Neuronal stem cell (in vitro differentiated cells): ENCODE results near the gene MRPL14.
A peak's percentile ranks its signal among the peaks of the same experiment; 100 is the strongest.

ENCODE experiments used
- DNase-seq: peaks from one replicate; pipeline ENCODE4 v3.0.0-alpha.2; 2013; ENCODE audit warnings: low spot score
- H2AFZ ChIP-seq: one replicate; pipeline ENCODE4 v1.6.1; 2013; ENCODE audit warnings: mild to moderate bottlenecking, low read length, inconsistent platforms
- H2AK5ac ChIP-seq: 2 replicates; pipeline ENCODE4 v1.6.1; 2013; ENCODE audit warnings: low read depth, mild to moderate bottlenecking, inconsistent platforms, low read length, moderate library complexity, mixed read lengths
- H2BK120ac ChIP-seq: 2 replicates; pipeline ENCODE4 v1.6.1; 2013; ENCODE audit warnings: low read depth, mild to moderate bottlenecking, inconsistent platforms, low read length, moderate library complexity, mixed read lengths
- H2BK12ac ChIP-seq: one replicate; pipeline ENCODE4 v1.6.1; 2013; ENCODE audit warnings: low read length, inconsistent platforms
- H2BK15ac ChIP-seq: 2 replicates; pipeline ENCODE4 v1.6.1; 2013; ENCODE audit warnings: mild to moderate bottlenecking, low read length, inconsistent platforms, mixed read lengths
- H2BK5ac ChIP-seq: one replicate; pipeline ENCODE4 v1.6.1; 2013; ENCODE audit warnings: inconsistent platforms, mild to moderate bottlenecking, low read length, moderate library complexity
- H3K14ac ChIP-seq: one replicate; pipeline ENCODE4 v1.6.1; 2013; ENCODE audit warnings: low read length, inconsistent platforms
- H3K18ac ChIP-seq: 2 replicates; pipeline ENCODE4 v1.6.1; 2013; ENCODE audit warnings: low read length, inconsistent platforms
- H3K23ac ChIP-seq: 2 replicates; pipeline ENCODE4 v1.6.1; 2013; ENCODE audit warnings: low read depth, mild to moderate bottlenecking, mixed read lengths, low read length, inconsistent platforms; ENCODE audit not compliant: poor library complexity
- H3K27ac ChIP-seq: replicated peaks from 3 replicates; pipeline ENCODE4 v1.5.1; 2013; ENCODE audit warnings: low read length, inconsistent platforms
- H3K27me3 ChIP-seq, 3 experiments: 2 replicates each; pipeline ENCODE4 v1.6.1; 2013; ENCODE audit warnings: low read length in 3 of 3, mild to moderate bottlenecking in 2 of 3, inconsistent platforms in 1 of 3, low read depth in 1 of 3, mixed read lengths in 1 of 3, moderate library complexity in 1 of 3; ENCODE audit not compliant: control insufficient read depth in 3 of 3, insufficient read depth in 3 of 3
- H3K36me3 ChIP-seq, 2 donors: replicated peaks in 1 of 2; 2 replicates each; pipeline ENCODE4 v1.6.1; 2013; ENCODE audit warnings: low read length in 2 of 2; ENCODE audit not compliant: control insufficient read depth in 2 of 2, insufficient read depth in 2 of 2
- H3K4ac ChIP-seq: 2 replicates; pipeline ENCODE4 v1.6.1; 2013; ENCODE audit warnings: inconsistent platforms, mild to moderate bottlenecking, low read length, moderate library complexity
- H3K4me1 ChIP-seq, 2 donors: 1 replicate in 1 of 2; 2 replicates in 1 of 2; pipeline ENCODE4 v1.6.1; 2013; ENCODE audit warnings: low read length in 2 of 2, low read depth in 1 of 2; ENCODE audit not compliant: control insufficient read depth in 2 of 2, insufficient read depth in 1 of 2
- H3K4me2 ChIP-seq: one replicate; pipeline ENCODE4 v1.6.1; 2013; ENCODE audit warnings: mild to moderate bottlenecking, low read length, inconsistent platforms; ENCODE audit not compliant: insufficient read depth, poor library complexity, severe bottlenecking
- H3K4me3 ChIP-seq, 2 donors: 2 replicates each; pipeline ENCODE4 v1.5.1; 2013; ENCODE audit warnings: low read length in 2 of 2, mild to moderate bottlenecking in 2 of 2, inconsistent platforms in 1 of 2, moderate library complexity in 1 of 2
- H3K79me1 ChIP-seq: one replicate; pipeline ENCODE4 v1.6.1; 2013; ENCODE audit warnings: low read depth, mild to moderate bottlenecking, inconsistent platforms, low read length, moderate library complexity
- H3K9ac ChIP-seq: one replicate; pipeline ENCODE4 v1.6.1; 2013; ENCODE audit warnings: mild to moderate bottlenecking, low read depth, low read length, inconsistent platforms; ENCODE audit not compliant: poor library complexity
- H3K9me3 ChIP-seq, 2 donors: replicated peaks in 1 of 2; 2 replicates each; pipeline versions ENCODE3 to v1.6.1; 2013; ENCODE audit warnings: low read length in 2 of 2, mild to moderate bottlenecking in 2 of 2, inconsistent platforms in 1 of 2, low read depth in 1 of 2, mixed read lengths in 1 of 2, moderate library complexity in 1 of 2; ENCODE audit not compliant: control insufficient read depth in 2 of 2, insufficient read depth in 1 of 2
- H4K8ac ChIP-seq: one replicate; pipeline ENCODE4 v1.6.1; 2013; ENCODE audit warnings: low read depth, mild to moderate bottlenecking, inconsistent platforms, low read length, moderate library complexity
- H4K91ac ChIP-seq: one replicate; pipeline ENCODE4 v1.6.1; 2013; ENCODE audit warnings: low read length, low read depth, mild to moderate bottlenecking, inconsistent platforms; ENCODE audit not compliant: poor library complexity
- WGBS, 2 donors: extraction: QIAGEN DNeasy Blood & Tissue Kit; methylation state at CpG; one replicate each; pipeline ENCODE4 v1.1.7; 2013; ENCODE audit warnings: missing lambda C conversion rate in 2 of 2, mixed read lengths in 1 of 2; ENCODE audit not compliant: insufficient read length in 2 of 2, insufficient replicate concordance in 1 of 2; ENCODE audit errors: extremely low coverage in 2 of 2; 5-methylcytosine and 5-hydroxymethylcytosine counted together

Gene MRPL14

DNA sequence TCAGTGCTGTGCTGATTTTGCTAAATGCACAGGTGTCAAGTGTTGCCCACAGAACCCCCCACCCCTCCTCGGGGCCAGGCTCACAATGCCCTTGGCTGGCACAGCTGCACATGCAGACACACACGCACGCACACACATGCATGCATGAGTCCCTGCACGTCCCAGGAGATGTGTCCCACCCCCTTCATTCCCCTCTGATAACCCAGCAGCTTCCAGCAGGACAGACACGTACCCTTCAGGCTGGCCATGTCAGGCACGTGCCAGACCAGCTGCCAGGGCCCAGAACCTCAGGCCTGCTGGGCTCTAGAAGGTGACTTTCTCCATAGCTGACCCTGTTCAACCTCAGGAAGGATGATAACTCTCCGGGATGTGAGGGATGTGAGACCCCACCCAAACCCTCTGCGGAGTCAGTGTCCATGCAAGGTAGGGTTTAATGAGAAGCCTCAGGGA, 44.4 kb downstream of the MRPL14 start:
- H2BK12ac ChIP-seq: no peak overlapping the region
- H3K4me2 ChIP-seq: no peak overlapping the region
- peaks cover 0 to 2% of the 10 kb centered on the region in 2 donors for H3K9me3 ChIP-seq
- H2BK15ac ChIP-seq: no peak overlapping the region
- DNase-seq: no peak
- H3K14ac ChIP-seq: no peak overlapping the region
- no peak overlapping the region for H2AFZ ChIP-seq
- WGBS, 2 donors: no CpG with 5 or more reads among the region's 8 CpGs
- peaks cover 0 to 6% of the 10 kb centered on the region in 2 donors for H3K36me3 ChIP-seq
- H2BK120ac ChIP-seq: no peak overlapping the region
- peaks cover 0 to 3% (median 0%) of the 10 kb centered on the region in 3 experiments for H3K27me3 ChIP-seq
- no peak overlapping the region for H3K9ac ChIP-seq
- H3K4ac ChIP-seq: no peak overlapping the region
- H4K91ac ChIP-seq: peak overlapping the region; percentile 9
- H3K23ac ChIP-seq: no peak overlapping the region
- H2BK5ac ChIP-seq: no peak overlapping the region
- H4K8ac ChIP-seq: no peak overlapping the region
- H3K79me1 ChIP-seq: no peaks in the 10 kb centered on the region
- H2AK5ac ChIP-seq: peak overlapping the region; percentile 6
- H3K18ac ChIP-seq: peak overlapping the region; percentile 73
- peaks cover 7 to 25% of the 10 kb centered on the region in 2 donors for H3K4me1 ChIP-seq
- H3K4me3 ChIP-seq: no peak overlapping the region
- no peak overlapping the region for H3K27ac ChIP-seq

DNA sequence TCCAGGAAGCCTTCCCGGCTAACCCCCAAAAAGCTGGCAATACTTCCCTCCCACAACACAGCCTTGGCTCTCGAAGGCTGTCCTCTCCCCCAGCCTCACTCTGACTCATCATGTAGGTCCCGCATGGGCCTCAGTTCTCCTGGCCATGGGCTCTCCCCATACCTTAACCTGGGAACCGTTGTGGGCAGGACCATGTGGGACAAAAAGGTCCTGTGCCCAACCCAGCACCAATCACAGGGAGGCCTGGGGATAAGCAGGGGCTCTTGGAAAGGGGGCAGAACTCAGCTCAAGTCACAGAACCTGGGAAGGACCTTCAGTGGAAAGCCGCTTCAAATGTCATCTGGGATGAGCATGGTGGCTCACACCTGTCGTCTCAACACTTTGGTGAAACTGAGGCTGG, 45.5 kb downstream of the MRPL14 start:
- H3K9me3 ChIP-seq: peaks cover 0 to 2% of the 10 kb centered on the region in 2 donors
- H3K4me2 ChIP-seq: no peak overlapping the region
- peaks cover 10 to 26% of the 10 kb centered on the region in 2 donors for H3K4me1 ChIP-seq
- WGBS, 2 donors: no CpG with 5 or more reads among the region's 6 CpGs
- no peak overlapping the region for H3K14ac ChIP-seq
- peaks cover 2% of the 10 kb centered on the region for H3K79me1 ChIP-seq
- no peak overlapping the region for H3K4ac ChIP-seq
- H3K9ac ChIP-seq: no peak overlapping the region
- H4K8ac ChIP-seq: no peak overlapping the region
- no peak overlapping the region for H2AFZ ChIP-seq
- peak overlapping the region; percentile 42 for H2BK15ac ChIP-seq
- no peak overlapping the region for H3K4me3 ChIP-seq
- H4K91ac ChIP-seq: no peak overlapping the region
- H3K27ac ChIP-seq: no peak overlapping the region
- H3K36me3 ChIP-seq: peaks cover 0 to 3% of the 10 kb centered on the region in 2 donors
- H3K23ac ChIP-seq: no peak overlapping the region
- H2AK5ac ChIP-seq: peak overlapping the region; percentile 71
- no peak for DNase-seq
- peak overlapping the region; percentile 53 for H2BK12ac ChIP-seq
- H3K18ac ChIP-seq: peak overlapping the region; percentile 92
- peak overlapping the region; percentile 38 for H2BK120ac ChIP-seq
- H2BK5ac ChIP-seq: peak overlapping the region; percentile 67
- peaks cover 0 to 8% (median 2%) of the 10 kb centered on the region in 3 experiments for H3K27me3 ChIP-seq

- Histone ChIP-seq H3K4me2 (no peak overlapping the region), H3K27ac (peak overlapping the region; percentile 55), H2BK15ac (peak overlapping the region; percentile 42), H3K9ac (no peak overlapping the region), H3K36me3 (peaks cover 0 to 3% of the 10 kb centered on the region in 2 donors), H3K4me1 (peaks cover 18 to 31% of the 10 kb centered on the region in 2 donors), H3K14ac (no peak overlapping the region), H3K4me3 (no peak overlapping the region), H3K4ac (no peak overlapping the region), H2BK120ac (peak overlapping the region; percentile 38), H3K9me3 (peaks cover 0 to 2% of the 10 kb centered on the region in 2 donors), H3K18ac (peak overlapping the region; percentile 92), H3K23ac (no peak overlapping the region), H3K27me3 (peaks cover 0 to 17% (median 5%) of the 10 kb centered on the region in 3 experiments), H3K79me1 (peaks cover 2% of the 10 kb centered on the region), H2AK5ac (peak overlapping the region; percentile 71), H2BK12ac (no peak overlapping the region), H2AFZ (no peak overlapping the region), H4K8ac (no peak overlapping the region), H4K91ac (no peak overlapping the region), H2BK5ac (peak overlapping the region; percentile 67)
- DNase-seq: no peak
- WGBS, 2 donors: no CpG with 5 or more reads among the region's 11 CpGs
Measured at GRCh38 chr6:44080561-44081521, 46.4 kb downstream of the MRPL14 start.

GRCh38 chr6:44079672-44080071, 47.6 kb downstream of the MRPL14 start:
- H3K27me3 ChIP-seq: peaks cover 0 to 29% (median 5%) of the 10 kb centered on the region in 3 experiments
- H3K4me3 ChIP-seq: no peak overlapping the region
- peak overlapping the region; percentile 81 for H2BK15ac ChIP-seq
- no peak overlapping the region for H4K8ac ChIP-seq
- no peak overlapping the region for H2BK120ac ChIP-seq
- H3K9ac ChIP-seq: no peak overlapping the region
- H3K4me2 ChIP-seq: no peak overlapping the region
- H3K36me3 ChIP-seq: peaks cover 0 to 3% of the 10 kb centered on the region in 2 donors
- DNase-seq: no peak
- peaks cover 0 to 2% of the 10 kb centered on the region in 2 donors for H3K9me3 ChIP-seq
- H2AFZ ChIP-seq: no peak overlapping the region
- peak overlapping the region; percentile 41 for H2BK12ac ChIP-seq
- no peak overlapping the region for H3K18ac ChIP-seq
- H3K23ac ChIP-seq: no peak overlapping the region
- no peak overlapping the region for H4K91ac ChIP-seq
- H2AK5ac ChIP-seq: no peak overlapping the region
- H3K14ac ChIP-seq: no peak overlapping the region
- H3K79me1 ChIP-seq: peaks cover 2% of the 10 kb centered on the region
- no peak overlapping the region for H2BK5ac ChIP-seq
- no peak overlapping the region for H3K27ac ChIP-seq
- H3K4ac ChIP-seq: no peak overlapping the region
- no CpG with 5 or more reads among the region's 3 CpGs for WGBS, 2 donors
- peaks cover 14 to 28% of the 10 kb centered on the region in 2 donors for H3K4me1 ChIP-seq
